NCI-H1930 (cell line): ENCODE data around the gene RENBP.

Experiments used
- DNase-seq, 2 experiments: peaks; one replicate each; lab custom pipeline; 2025; lab: John Stamatoyannopoulos, UW

RENBP gene

GRCh38 chrX:153971124-153971449 lies 26.6 kb upstream of the RENBP start:
- peak; percentile 60 to 69 for DNase-seq

DNA sequence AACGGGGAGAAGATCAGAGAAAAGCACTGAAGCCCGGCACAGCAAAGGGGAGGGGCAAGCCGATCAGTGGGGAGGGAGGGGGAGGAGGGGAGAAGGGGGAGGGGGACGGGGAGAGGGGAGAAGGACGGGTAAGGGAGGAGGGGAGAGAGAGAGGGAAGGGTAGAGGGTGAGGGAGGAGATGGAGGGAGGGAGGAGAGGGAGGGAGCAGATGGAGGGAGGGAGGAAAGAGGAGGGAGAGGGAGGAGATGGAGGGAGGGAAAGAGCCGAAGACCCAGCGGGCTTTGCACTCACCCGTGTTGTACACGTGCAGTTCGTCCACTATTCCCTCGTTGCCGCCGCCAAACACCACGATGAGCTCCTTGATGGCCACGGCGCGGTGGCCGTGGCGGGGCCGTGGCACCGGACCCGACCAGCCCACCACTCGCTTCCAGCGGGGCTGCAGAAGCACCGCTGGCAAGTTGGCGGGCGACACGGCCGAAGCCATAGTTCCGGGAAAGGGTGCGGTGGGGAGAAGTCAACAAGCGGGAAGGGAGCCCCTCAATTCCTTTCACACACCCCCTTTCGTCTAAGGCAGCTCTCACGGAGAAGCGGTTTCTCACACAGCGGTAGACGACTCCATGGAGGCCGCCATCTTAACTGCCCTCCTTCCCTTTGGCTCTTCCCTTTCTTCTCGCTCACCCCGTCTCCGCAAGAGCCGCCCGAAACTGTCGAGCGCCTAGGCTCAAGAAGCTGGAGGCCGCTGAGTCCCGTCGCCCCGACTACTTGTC lies 26.1 kb upstream of the RENBP start:
- DNase-seq, result no peak

GRCh38 chrX:153969904-153970356 lies 25.5 kb upstream of the RENBP start:
- DNase-seq, result no peak

DNA sequence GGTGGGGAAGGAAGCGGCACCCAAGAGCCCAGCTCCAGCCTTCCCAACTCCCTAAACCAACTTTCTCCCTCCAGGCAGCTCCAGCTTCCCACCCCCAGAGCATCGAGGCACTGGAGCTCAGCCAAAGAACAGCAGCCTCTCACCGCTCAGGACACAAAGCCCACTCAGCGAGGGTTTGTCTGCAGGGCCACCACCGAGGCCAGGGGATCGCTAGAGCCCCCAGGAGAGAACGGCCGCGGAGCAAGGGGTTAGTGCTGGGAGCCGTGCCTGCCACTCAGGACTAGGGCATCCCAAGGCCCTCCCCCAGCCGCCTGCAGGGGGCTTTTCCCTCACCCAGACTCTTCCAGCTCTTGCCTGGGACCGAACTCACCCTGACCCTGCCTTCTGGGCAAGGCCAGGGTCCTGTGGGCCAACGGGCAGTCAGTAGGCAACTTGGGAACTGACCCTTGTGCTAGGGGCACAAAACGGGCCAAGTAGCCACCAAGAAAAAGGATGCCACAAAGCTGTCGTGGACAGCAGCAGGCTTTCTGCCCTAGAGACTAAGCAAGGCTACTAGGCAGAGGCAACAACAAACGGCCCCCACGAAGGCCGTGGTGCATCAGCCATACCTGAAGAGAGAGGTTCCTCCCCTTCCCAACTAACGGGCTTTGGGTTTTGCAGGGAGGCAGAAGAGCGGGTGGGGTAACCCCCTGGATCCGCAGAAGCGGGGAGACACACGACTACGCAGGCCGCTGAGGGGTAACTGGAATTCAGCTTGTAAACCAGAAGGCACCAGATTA lies 24.9 kb upstream of the RENBP start:
- no peak for DNase-seq

- no peak for DNase-seq
Observed at GRCh38 chrX:153968754-153969124, 24.3 kb upstream of the RENBP start.

GRCh38 chrX:153968255-153968654 lies 23.8 kb upstream of the RENBP start:
- DNase-seq, result no peak

GRCh38 chrX:153967536-153968224 lies 23.2 kb upstream of the RENBP start:
- no peak for DNase-seq

DNA sequence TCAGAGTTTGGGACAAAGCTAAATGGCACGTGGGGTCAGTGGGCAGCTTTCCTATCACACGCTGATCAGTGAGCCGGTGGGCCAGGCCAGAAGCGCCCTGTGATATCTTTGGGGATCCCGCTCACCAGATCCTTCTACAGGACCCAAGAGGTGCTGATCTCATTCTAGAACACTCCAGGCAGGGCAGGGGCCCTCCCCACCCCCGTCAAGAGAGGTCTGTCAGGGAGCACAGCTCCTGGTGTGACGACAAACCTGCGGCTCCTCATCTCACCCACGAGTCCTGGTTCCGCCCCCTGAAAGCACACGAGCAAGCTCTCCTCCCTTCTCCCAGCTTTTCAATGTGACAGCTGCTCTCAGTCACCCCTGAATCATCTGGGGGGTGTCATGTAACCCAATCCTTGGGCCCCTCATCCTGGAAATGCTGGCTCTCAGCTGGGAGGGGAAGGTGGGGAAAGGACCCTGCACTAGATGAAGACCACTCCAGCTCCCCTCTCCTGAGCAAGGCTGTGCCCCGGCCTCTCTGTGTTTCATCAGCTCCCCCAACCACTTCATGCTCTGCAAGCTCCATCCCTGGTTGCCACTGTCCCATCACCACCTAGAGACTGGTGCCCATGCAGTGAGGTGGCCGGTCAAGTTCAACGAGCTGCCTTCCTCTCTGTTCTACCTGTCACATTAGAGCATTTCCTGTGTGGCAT lies 22.5 kb upstream of the RENBP start:
- DNase-seq, result no peak

DNA sequence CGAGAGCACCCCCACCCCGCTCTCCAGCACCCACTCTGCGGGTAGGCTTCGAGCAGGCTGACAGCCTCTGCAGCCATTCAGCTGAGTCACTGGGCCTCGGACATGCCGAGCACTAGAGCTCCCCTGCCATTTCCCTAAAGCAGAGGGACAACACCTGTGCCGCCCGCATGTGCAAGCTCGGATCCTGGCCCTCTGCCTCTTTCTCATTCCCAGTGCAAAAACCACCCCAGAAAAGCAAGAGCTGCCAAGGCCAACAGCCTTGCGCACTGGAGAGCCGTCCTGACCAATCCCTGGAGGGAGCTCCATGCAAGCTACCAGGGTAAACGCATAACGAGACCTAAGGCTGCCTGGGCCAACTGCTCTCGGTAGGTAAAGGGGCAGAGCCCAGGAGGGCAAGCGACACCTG lies 21.8 kb upstream of the RENBP start:
- no peak for DNase-seq

- no peak for DNase-seq
Observed at GRCh38 chrX:153965406-153965805, 21.0 kb upstream of the RENBP start.

- DNase-seq, result no peak
Observed at GRCh38 chrX:153964105-153964504, 19.7 kb upstream of the RENBP start.

DNA sequence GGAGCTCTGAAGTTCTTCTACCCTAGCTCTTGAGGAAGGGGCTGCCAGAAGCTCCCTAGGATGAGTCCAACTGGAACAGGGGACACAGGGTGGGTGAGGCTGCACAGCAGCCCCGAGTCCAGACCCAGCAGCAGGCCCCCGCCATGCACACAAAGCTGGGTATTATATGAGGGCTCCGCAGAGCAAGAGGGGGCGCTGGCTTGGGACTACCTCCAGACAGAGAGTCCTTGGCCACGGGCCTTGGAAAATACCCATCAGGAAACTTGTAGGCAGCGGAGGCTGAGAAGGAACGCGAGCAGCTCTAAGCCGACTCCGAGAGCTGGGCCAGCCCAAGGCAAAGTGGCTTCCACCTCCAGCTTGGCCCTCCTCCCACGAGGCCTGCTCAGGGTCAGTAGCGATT lies 19.1 kb upstream of the RENBP start:
- no peak for DNase-seq

GRCh38 chrX:153961292-153961691 lies 16.8 kb upstream of the RENBP start:
- no peak for DNase-seq

DNA sequence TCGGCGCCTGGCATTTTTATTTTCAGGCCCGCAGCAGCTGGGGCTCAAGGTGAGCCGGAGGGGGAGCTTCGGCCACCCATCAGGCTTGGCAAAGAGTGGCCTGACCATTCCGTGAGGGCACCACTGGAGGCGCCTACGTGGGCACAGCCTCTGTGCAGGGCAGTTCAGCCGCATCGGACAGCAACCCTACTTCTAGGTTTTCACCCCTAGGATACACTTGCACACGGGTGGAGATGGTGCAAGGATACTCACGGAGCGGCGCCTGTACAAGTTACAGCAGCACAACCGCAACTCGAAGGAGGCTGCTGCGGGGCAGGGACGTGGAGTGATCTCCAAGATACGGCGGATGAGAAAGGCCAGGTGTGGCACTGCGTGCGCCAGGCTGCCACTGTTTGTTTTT lies 16.3 kb upstream of the RENBP start:
- DNase-seq, result no peak

DNA sequence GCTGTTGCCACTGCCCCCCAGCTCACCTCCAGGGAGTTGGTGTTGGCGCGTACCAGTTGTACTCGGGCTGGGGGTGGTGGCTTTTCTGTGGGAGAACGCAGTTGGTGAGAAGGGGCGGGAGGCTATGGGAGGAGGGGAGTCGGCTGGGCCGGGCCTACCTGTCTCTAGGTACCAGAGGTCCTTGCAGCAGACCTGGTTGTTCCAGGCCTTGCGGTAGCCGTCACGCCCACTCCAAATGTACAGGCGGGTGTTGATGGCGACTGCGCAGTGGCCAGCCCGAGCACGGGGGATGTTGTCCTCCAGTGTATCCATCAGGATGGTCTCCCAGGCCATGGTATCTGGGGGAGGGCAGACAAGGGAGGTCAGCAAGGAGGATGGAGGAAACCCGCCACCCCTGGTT lies 15.6 kb upstream of the RENBP start:
- no peak for DNase-seq

- DNase-seq, result no peak
Observed at GRCh38 chrX:153959649-153960048, 15.2 kb upstream of the RENBP start.

- no peak for DNase-seq
Observed at GRCh38 chrX:153958605-153959004, 14.2 kb upstream of the RENBP start.

GRCh38 chrX:153957224-153957623 lies 12.8 kb upstream of the RENBP start:
- DNase-seq, result no peak

- DNase-seq, result no peak
Observed at GRCh38 chrX:153956044-153956907, 11.8 kb upstream of the RENBP start.

DNA sequence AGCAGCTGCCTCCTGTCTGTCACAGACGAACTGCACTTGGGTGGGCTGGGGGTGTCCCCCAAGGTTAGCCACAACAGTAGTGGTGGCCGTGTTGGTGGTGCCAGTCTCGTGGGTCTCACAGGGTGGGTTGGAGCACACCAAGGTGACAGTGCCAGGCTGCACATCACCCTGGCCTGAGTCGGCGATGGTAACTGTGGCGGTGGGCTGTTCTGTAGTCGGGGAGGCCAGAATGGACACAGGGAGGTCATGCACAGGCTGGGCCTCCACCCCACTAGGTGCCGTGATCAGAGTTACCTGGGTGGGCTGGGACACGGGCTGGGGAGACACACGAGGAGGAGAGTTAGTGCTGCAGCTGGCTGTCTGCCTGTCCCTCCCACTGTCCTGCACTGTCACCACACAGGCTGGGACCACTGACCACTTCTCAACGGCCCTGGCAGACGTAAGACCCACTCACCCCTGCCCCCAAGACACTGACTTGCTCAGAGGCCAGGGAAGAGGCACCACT lies 10.8 kb upstream of the RENBP start:
- DNase-seq, result no peak

DNA sequence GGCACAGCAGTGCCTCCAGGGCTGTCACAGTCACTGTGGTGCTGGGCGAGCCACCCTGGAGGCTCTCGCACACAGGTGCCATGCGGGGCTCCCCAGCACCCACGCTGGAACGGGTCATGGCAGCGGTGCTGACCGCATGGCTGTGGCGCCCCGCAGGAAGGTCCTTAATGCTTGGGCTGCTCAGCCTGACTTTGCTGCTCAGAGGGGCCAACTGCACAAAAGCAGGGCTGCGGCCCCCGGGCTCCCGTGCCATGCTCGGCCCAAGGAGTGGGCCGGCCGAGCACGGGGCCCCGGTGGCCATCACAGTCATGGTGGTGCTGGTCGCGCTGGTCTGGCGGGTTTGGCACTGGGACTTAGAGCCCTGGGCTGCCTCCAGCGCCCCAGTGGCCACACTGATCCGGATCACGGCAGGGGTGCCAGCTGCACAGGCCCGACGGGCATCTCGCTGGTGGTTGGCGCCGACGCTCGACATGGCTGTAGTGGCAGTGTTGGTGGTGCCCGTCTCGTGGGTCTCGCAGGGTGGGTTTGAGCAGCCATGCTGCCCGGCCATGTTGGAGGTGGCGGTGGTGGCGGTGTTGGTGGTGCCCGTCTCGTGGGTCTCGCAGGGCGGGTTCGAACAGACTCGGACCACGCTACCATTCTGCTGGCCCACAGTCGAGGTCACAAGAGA lies 10.2 kb upstream of the RENBP start:
- DNase-seq, result no peak
